ENCODE measurements around the gene KDM4B.

Gene KDM4B

GRCh38 chr19:5016781-5017180 lies 47.9 kb downstream of the KDM4B start:
- DNase-seq, result no peak

- DNase-seq, result no peak
Measured at GRCh38 chr19:5017235-5017634, 48.3 kb downstream of the KDM4B start.

GRCh38 chr19:5018224-5019015 lies 49.5 kb downstream of the KDM4B start:
- peak; percentile 79 for DNase-seq

DNA sequence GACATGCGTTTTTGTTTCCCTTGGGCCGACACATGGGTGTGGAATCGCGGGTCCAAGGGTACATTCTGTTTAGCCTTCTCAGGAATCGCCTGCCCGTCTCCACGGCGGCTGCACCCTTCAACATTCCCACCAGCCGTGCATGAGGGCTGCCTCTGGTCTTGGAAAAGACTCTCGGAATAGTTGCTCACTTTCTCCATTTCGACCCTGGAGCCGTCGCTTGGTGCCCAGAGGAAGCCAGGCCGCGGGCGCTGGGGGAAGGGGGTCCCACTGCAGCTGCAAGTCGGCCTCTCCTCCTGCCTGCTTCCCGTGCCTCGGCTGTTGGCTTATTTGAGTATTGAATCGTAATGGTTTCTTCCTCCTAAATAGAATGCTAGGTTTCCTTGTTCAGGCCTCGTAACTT lies 51.5 kb downstream of the KDM4B start:
- DNase-seq, result no peak

DNA sequence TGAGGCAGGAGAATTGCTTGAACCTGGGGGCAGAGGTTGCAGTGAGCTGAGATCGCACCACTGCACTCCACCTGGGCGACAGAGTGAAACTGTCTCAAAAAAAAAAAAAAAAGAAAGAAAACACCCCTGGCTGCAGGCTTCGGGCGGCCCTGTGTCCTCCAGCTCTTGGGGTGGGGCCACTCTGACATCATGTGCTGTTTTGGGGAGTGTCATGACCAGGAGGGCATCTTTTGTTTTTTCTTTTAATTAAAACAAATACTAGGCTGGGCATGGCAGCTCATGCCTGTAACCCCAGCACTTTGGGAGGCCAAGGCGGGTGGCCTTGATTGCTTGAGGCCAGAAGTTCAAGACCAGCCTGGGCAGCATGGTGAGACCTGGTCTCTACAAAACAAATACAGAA lies 52.1 kb downstream of the KDM4B start:
- DNase-seq, result no peak

DNA sequence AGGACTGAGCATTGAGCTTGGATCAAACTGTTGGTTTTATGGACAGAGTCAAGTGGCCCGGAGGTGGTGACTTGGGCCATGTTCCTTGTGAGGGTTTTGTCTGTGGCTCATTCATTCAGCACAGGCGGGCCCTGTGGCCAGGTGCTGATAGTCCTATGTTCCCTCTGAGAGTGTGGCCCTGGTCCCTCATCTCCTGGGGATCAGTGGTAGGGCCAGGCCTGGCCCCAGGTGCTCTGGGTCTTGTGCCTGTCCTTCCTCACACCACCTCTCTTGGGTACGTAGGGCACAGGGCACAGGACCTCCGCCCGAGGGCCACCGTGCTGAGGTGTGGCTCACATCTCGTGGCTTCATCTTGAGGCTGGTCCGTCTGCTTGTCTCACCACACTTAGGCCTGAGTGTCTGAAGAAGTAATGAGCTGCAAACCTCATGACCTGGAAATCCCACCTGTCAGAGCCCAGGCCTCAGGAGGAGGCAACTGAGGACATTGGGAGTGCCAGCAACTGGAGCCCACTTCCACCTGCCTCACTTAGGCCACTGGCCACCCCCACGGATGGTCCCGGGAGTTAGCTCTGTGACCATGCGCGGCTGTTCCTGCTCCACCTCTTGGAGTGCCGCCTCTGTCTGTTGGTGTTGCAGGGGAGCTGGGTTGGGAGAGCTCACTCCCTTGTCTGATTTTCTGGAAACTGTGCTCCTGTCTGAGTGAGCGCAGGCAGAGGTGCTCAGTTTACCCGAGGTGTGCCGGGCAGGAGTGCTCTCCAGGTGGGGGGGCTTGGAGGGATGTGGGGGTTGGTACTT lies 53.4 kb downstream of the KDM4B start:
- no peak for DNase-seq

- no peak for DNase-seq
Measured at GRCh38 chr19:5023128-5023571, 54.2 kb downstream of the KDM4B start.

GRCh38 chr19:5024282-5024681 lies 55.4 kb downstream of the KDM4B start:
- DNase-seq, result no peak

- DNase-seq, result no peak
Measured at GRCh38 chr19:5025027-5025426, 56.1 kb downstream of the KDM4B start.

- no peak for DNase-seq
Measured at GRCh38 chr19:5026706-5027273, 57.9 kb downstream of the KDM4B start.

GRCh38 chr19:5028229-5028886 lies 59.4 kb downstream of the KDM4B start:
- no peak for DNase-seq

DNA sequence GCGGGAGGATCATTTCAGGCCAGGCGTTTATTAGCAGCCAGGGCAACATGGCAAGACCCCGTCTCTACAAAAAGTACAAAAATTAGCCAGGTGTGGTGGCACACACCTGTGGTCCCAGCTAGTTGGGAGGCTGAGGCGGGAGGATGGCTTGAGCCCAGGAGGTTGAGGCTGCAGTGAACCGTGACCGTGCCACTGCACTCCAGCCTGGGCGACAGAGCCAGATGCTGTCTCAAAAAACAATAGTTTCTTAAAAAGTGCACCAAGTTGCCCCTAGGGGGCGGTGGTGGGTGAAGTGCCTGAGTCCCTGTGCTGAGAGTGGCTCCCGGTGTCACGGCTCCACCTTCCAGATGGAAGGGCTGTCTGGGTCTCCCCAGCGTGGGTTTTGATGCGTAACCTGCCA lies 60.7 kb downstream of the KDM4B start:
- peak; percentile 56 for DNase-seq

- DNase-seq, result no peak
Measured at GRCh38 chr19:5030136-5030820, 61.4 kb downstream of the KDM4B start.

- DNase-seq, result no peak
Measured at GRCh38 chr19:5030822-5031221, 61.9 kb downstream of the KDM4B start.

- DNase-seq, result peak; percentile 74
Measured at GRCh38 chr19:5031231-5032100, 62.6 kb downstream of the KDM4B start.

- no peak for DNase-seq
Measured at GRCh38 chr19:5032101-5032967, 63.4 kb downstream of the KDM4B start.

- no peak for DNase-seq
Measured at GRCh38 chr19:5035105-5035761, 66.3 kb downstream of the KDM4B start.

GRCh38 chr19:5035793-5036697 lies 67.1 kb downstream of the KDM4B start:
- DNase-seq, result no peak

Measured in fibroblast of upper back skin (primary cell).